ENCODE results near the gene ABHD8.

Gene ABHD8

DNA sequence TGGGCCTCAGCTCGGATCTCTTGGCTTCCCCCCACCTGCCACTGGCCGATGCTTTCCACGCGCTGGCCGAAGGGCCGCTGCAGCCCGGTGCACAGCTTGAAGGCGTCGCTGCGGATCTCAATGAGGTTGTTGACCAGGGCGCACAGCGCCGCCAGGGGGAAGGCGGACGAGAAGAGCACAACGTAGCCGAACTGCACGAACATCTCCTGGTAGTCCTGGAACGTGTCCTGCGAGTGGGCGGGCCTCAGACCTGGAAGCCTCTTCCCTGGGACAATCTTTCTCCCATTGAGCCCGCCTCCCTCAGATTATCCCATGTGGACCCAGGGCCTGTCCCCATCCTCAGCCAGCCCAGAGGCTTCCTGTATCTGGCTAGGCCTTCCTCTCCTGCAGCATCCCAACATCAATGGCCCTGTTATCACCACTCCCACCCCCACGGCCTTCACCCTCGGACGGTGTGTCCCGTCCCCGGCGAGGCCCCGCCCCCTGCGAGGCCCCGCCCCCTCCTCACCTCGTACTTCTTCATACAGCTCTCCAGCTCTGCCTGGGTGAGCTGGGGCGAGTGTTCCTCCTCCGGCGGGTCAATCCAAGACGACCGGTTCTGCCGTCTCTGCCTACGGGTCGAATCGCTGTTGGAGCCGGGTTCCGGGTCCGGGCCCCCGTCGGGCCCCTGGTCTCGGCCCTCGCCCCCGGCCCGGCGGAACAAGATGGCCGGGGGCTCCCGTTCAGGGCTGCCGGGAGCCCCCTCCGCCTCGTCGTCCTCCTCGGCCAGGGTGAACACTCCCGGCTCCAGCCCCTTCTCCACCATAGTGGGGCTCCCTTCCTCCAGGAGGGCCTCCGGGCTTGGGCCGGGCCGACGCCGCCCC is 24.7 kb upstream of the ABHD8 start:
- H3K9me2 ChIP-seq (replicated peaks; ENCODE audit: insufficient read depth, low read length) = no peaks in the 10 kb centered on the region
- H3K27me3 ChIP-seq (replicated peaks; ENCODE audit: insufficient read depth, low read length) = peaks cover 38% of the 10 kb centered on the region
- TF ChIP-seq EZH2 (optimal IDR thresholded peaks at IDR 0.05; ENCODE audit: low read depth, low read length) (no peak), EZH2phosphoT487 (IDR thresholded peaks at IDR 0.05; ENCODE audit: low read length) (no peak)
- no peaks in the 10 kb centered on the region for H3K9me3 ChIP-seq (replicated peaks; ENCODE audit: insufficient read depth, low read length)
- H3K9ac ChIP-seq (ENCODE audit: low read length) = no peak overlapping the region
- no peaks in the 10 kb centered on the region for H3K36me3 ChIP-seq (replicated peaks; ENCODE audit: insufficient read depth, low read length)
- H3K4me3 ChIP-seq (ENCODE audit: low read length) = no peak overlapping the region
- H3F3A ChIP-seq (ENCODE audit: insufficient read depth, low read length) = 0 out of 2 replicates have a peak, but pooled peaks cover 3% of the 10 kb centered on the region
- H3K79me2 ChIP-seq (ENCODE audit: low read length) = no peaks in the 10 kb centered on the region
- H3K4me2 ChIP-seq (ENCODE audit: low read depth, low read length) = peak overlapping the region; percentile 24; the same call in 1 of the 2 replicates
- no peak overlapping the region for H3K27ac ChIP-seq (ENCODE audit: low read length)
- no peaks in the 10 kb centered on the region for H4K20me1 ChIP-seq (ENCODE audit: insufficient read depth, low read length)
- no peaks in the 10 kb centered on the region for H3K4me1 ChIP-seq (ENCODE audit: low read length)
- no peak for DNase-seq
- no peak overlapping the region for H2AFZ ChIP-seq (ENCODE audit: low read length)

DNA sequence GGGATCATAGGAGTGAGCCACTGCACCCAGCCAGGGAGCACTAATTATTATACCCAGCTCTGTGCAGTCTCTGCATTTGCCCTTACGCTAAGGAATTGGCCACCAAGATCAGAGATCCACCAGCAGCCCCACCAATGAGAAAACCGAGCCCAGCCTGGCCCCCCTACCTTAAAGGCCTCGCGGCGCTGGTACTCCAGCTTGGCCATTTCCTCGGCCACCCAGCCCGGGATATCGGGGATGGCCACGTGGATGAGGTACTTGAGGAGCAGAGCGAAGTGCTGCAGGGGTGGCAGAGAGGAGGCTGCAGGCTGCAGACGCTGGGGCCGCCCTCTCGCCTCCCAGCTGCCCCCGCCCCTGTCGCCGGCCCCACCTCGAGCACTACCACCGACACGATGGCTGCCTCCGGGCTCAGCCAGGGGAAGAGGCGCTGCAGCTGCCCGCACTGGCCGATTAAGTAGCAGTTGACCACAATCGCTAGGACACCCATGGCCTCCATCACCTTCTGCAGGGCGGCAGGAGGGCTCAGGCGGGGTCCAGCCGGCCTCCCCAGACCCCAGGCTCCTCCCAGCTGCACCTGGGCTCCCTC is 23.9 kb upstream of the ABHD8 start:
- no peaks in the 10 kb centered on the region for H4K20me1 ChIP-seq (ENCODE audit: insufficient read depth, low read length)
- H3K9ac ChIP-seq (ENCODE audit: low read length) = no peak overlapping the region
- no peak overlapping the region for H3K4me3 ChIP-seq (ENCODE audit: low read length)
- DNase-seq = no peak
- H3K9me2 ChIP-seq (replicated peaks; ENCODE audit: insufficient read depth, low read length) = no peaks in the 10 kb centered on the region
- TF ChIP-seq CTCF (IDR thresholded peaks at IDR 0.05; ENCODE audit: low read length) (no peak), EZH2phosphoT487 (IDR thresholded peaks at IDR 0.05; ENCODE audit: low read length) (no peak), EZH2 (optimal IDR thresholded peaks at IDR 0.05; ENCODE audit: low read depth, low read length) (no peak)
- H3K36me3 ChIP-seq (replicated peaks; ENCODE audit: insufficient read depth, low read length) = no peaks in the 10 kb centered on the region
- H3K4me1 ChIP-seq (ENCODE audit: low read length) = no peaks in the 10 kb centered on the region
- no peaks in the 10 kb centered on the region for H3K79me2 ChIP-seq (ENCODE audit: low read length)
- 0 out of 2 replicates have a peak, but pooled peaks cover 3% of the 10 kb centered on the region for H3F3A ChIP-seq (ENCODE audit: insufficient read depth, low read length)
- H3K9me3 ChIP-seq (replicated peaks; ENCODE audit: insufficient read depth, low read length) = no peaks in the 10 kb centered on the region
- no peak overlapping the region for H3K4me2 ChIP-seq (ENCODE audit: low read depth, low read length)
- H3K27me3 ChIP-seq (replicated peaks; ENCODE audit: insufficient read depth, low read length) = peaks cover 38% of the 10 kb centered on the region
- H3K27ac ChIP-seq (ENCODE audit: low read length) = no peak overlapping the region
- no peak overlapping the region for H2AFZ ChIP-seq (ENCODE audit: low read length)

DNA sequence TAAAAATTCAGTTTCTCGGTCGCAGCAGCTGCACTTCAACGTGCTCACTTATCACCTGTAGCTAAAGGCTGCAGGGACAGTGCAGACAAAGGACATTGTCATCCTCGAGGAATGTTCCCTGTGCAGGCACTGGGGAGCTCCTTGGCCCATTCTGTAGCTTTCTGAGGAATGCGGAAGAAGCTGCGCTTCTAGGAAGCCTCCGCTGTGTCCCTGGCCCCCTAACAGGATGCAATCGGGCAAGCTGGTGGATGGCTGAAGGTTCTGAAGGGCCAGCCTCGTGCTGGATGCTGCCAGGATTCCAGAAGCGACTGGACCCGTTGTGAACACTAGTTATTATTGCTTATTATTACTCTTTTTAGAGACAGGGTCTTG is 23.4 kb upstream of the ABHD8 start:
- no peak overlapping the region for H3K4me2 ChIP-seq (ENCODE audit: low read depth, low read length)
- H3K9me2 ChIP-seq (replicated peaks; ENCODE audit: insufficient read depth, low read length) = no peaks in the 10 kb centered on the region
- no peak for TF ChIP-seq CTCF (IDR thresholded peaks at IDR 0.05; ENCODE audit: low read length)
- H4K20me1 ChIP-seq (ENCODE audit: insufficient read depth, low read length) = no peaks in the 10 kb centered on the region
- peaks cover 38% of the 10 kb centered on the region for H3K27me3 ChIP-seq (replicated peaks; ENCODE audit: insufficient read depth, low read length)
- no peak overlapping the region for H3K27ac ChIP-seq (ENCODE audit: low read length)
- no peak overlapping the region for H3K9ac ChIP-seq (ENCODE audit: low read length)
- H2AFZ ChIP-seq (ENCODE audit: low read length) = no peak overlapping the region
- DNase-seq = no peak
- no peaks in the 10 kb centered on the region for H3K79me2 ChIP-seq (ENCODE audit: low read length)
- no peaks in the 10 kb centered on the region for H3K36me3 ChIP-seq (replicated peaks; ENCODE audit: insufficient read depth, low read length)
- no peaks in the 10 kb centered on the region for H3K9me3 ChIP-seq (replicated peaks; ENCODE audit: insufficient read depth, low read length)
- no peaks in the 10 kb centered on the region for H3K4me1 ChIP-seq (ENCODE audit: low read length)
- H3F3A ChIP-seq (ENCODE audit: insufficient read depth, low read length) = 0 out of 2 replicates have a peak, but pooled peaks cover 3% of the 10 kb centered on the region
- no peak overlapping the region for H3K4me3 ChIP-seq (ENCODE audit: low read length)
